ENCODE data around the gene KRT72.

DNA sequence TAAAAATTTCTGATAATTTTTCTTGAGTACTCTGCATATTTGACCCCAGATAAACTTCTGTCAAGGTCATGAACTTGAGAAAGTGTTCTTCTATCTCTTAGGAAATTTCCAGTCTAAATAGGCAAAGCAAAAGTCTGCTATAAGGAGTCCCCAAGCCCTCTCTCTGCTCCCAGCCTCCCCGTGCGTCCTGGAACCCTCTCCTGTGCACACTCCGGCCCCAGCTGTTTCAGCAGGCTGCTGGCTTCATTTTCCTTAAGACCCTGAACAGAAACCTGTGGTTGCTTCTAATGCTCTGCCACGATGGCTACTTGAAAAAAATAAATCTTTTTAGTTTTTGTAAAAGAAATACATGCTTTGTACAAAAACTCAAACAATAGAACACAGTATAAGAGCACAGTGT, 36.0 kb upstream of the KRT72 start:
- TF ChIP-seq, protein P1, sequence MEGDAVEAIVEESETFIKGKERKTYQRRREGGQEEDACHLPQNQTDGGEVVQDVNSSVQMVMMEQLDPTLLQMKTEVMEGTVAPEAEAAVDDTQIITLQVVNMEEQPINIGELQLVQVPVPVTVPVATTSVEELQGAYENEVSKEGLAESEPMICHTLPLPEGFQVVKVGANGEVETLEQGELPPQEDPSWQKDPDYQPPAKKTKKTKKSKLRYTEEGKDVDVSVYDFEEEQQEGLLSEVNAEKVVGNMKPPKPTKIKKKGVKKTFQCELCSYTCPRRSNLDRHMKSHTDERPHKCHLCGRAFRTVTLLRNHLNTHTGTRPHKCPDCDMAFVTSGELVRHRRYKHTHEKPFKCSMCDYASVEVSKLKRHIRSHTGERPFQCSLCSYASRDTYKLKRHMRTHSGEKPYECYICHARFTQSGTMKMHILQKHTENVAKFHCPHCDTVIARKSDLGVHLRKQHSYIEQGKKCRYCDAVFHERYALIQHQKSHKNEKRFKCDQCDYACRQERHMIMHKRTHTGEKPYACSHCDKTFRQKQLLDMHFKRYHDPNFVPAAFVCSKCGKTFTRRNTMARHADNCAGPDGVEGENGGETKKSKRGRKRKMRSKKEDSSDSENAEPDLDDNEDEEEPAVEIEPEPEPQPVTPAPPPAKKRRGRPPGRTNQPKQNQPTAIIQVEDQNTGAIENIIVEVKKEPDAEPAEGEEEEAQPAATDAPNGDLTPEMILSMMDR (IDR thresholded peaks at IDR 0.05 in 4 of 5, conservative IDR thresholded peaks at IDR 0.05 in 1 of 5) = no peak
- no peak for TF ChIP-seq POLR2A (IDR thresholded peaks at IDR 0.05)
